Dendritic cell treated with granulocyte-macrophage colony-stimulating factor and Interleukin-4, amounts not matched to agents 40 ng/mL and 50 ng/mL, for 4 days (primary cell): Measurements from ENCODE around the gene ODAPH.
"Not testable (repeated sequence)": the region's sequence is repeated elsewhere in the genome, so short reads cannot be mapped to it uniquely, and the experiment has no call there.

Experiments used
- H3K27ac Mint-ChIP-seq: one replicate; pipeline ENCODE4 v1.8.0; 2022; ENCODE audit warnings: mild to moderate bottlenecking, mixed read lengths
- H3K27me3 Mint-ChIP-seq: one replicate; pipeline ENCODE4 v1.8.0; 2022; ENCODE audit warnings: mild to moderate bottlenecking, mixed read lengths
- H3K36me3 Mint-ChIP-seq: one replicate; pipeline ENCODE4 v1.8.0; 2022; ENCODE audit warnings: low read depth, mixed read lengths
- H3K4me1 Mint-ChIP-seq: one replicate; pipeline ENCODE4 v1.8.0; 2022; ENCODE audit warnings: low read depth, mixed read lengths
- H3K4me3 Mint-ChIP-seq: one replicate; pipeline ENCODE4 v1.8.0; 2022; ENCODE audit warnings: mild to moderate bottlenecking, moderate library complexity, mixed read lengths
- H3K9me3 Mint-ChIP-seq: one replicate; pipeline ENCODE4 v1.8.0; 2022; ENCODE audit warnings: mixed read lengths
- intact Hi-C: fragments of 100-400 bp; cut with micrococcal nuclease; formaldehyde crosslinking; loops from one replicate; pipeline ENCODE4 v1.15.0; 2022

ODAPH gene

GRCh38 chr4:75530556-75531322, 25.1 kb upstream of the ODAPH start:
- H3K27me3 Mint-ChIP-seq, result no peaks in the 10 kb centered on the region
- H3K4me3 Mint-ChIP-seq, result no peak overlapping the region
- H3K9me3 Mint-ChIP-seq, result peaks cover 34% of the 10 kb centered on the region
- intact Hi-C loops, result no loop called here
- H3K27ac Mint-ChIP-seq, result no peak overlapping the region
- H3K36me3 Mint-ChIP-seq, result peaks cover 59% of the 10 kb centered on the region
- no peaks in the 10 kb centered on the region for H3K4me1 Mint-ChIP-seq

- intact Hi-C loops, H3K27me3 Mint-ChIP-seq, H3K4me1 Mint-ChIP-seq, H3K27ac Mint-ChIP-seq, H3K4me3 Mint-ChIP-seq: not testable (repeated sequence)
- Mint-ChIP-seq H3K9me3 (peaks cover 38% of the 10 kb centered on the region), H3K36me3 (peaks cover 50% of the 10 kb centered on the region)
These were observed 24.2 kb upstream of the ODAPH start for GRCh38 chr4:75531536-75532143.

GRCh38 chr4:75533339-75533887, 22.5 kb upstream of the ODAPH start:
- H3K4me1 Mint-ChIP-seq, H3K4me3 Mint-ChIP-seq, H3K27ac Mint-ChIP-seq, intact Hi-C loops, H3K27me3 Mint-ChIP-seq: not testable (repeated sequence)
- H3K36me3 Mint-ChIP-seq, result peaks cover 41% of the 10 kb centered on the region
- peaks cover 44% of the 10 kb centered on the region for H3K9me3 Mint-ChIP-seq

GRCh38 chr4:75533926-75534325, 21.9 kb upstream of the ODAPH start:
- H3K27me3 Mint-ChIP-seq, H3K27ac Mint-ChIP-seq, H3K4me1 Mint-ChIP-seq, intact Hi-C loops, H3K4me3 Mint-ChIP-seq: not testable (repeated sequence)
- Mint-ChIP-seq H3K9me3 (peaks cover 44% of the 10 kb centered on the region), H3K36me3 (peaks cover 41% of the 10 kb centered on the region)

DNA sequence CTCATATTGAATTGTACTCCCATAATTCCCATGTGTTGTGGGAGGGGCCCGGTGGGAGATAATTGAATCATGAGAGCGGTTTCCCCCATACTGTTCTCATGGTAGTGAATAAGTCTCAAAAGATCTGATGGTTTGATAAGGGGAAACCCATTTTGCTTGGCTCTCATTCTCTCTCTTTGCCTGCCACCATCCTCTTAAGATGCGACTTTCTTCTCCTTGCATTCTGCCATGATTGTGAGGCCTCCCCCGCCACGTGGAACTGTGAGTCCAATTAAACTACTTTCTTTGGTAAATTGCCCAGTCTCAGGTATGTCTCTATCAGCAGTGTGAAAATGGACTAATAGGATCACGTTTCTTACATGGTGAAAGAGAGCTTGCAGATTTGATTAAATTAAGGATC, 18.6 kb upstream of the ODAPH start:
- H3K4me3 Mint-ChIP-seq, H3K27ac Mint-ChIP-seq, intact Hi-C loops, H3K4me1 Mint-ChIP-seq, H3K27me3 Mint-ChIP-seq: not testable (repeated sequence)
- peaks cover 24% of the 10 kb centered on the region for H3K9me3 Mint-ChIP-seq
- H3K36me3 Mint-ChIP-seq, result peaks cover 13% of the 10 kb centered on the region

GRCh38 chr4:75542824-75543223, 13.0 kb upstream of the ODAPH start:
- peaks cover 9% of the 10 kb centered on the region for H3K36me3 Mint-ChIP-seq
- H3K4me3 Mint-ChIP-seq, result no peak overlapping the region
- no peak overlapping the region for H3K27ac Mint-ChIP-seq
- H3K9me3 Mint-ChIP-seq, result no peaks in the 10 kb centered on the region
- intact Hi-C loops, result no loop called here
- peaks cover 2% of the 10 kb centered on the region for H3K4me1 Mint-ChIP-seq
- H3K27me3 Mint-ChIP-seq, result no peaks in the 10 kb centered on the region

GRCh38 chr4:75544220-75544619, 11.6 kb upstream of the ODAPH start:
- intact Hi-C loops, H3K36me3 Mint-ChIP-seq, H3K9me3 Mint-ChIP-seq, H3K4me1 Mint-ChIP-seq, H3K4me3 Mint-ChIP-seq, H3K27ac Mint-ChIP-seq, H3K27me3 Mint-ChIP-seq: not testable (repeated sequence)

DNA sequence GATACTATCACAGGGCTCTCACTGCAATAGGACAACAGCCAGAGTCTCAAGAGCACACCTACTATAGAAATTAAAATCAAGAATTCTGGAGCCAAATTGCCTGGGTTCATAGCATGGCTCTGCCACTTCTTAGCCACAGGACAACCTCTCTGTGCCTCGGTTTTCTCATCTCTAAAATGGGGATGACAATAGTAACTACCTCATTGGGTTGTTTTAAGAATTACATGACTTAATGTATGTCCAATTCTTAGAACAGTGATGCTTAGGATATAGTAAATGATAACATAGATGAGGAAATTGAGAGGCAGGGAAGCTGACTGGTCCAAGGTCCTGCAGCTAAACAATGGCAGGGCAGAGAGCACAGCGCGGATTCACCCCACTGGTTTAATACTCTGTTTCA, 11.0 kb upstream of the ODAPH start:
- Mint-ChIP-seq H3K27ac (no peak overlapping the region), H3K9me3 (no peaks in the 10 kb centered on the region), H3K4me1 (peaks cover 7% of the 10 kb centered on the region), H3K36me3 (peaks cover 9% of the 10 kb centered on the region), H3K4me3 (no peak overlapping the region), H3K27me3 (no peaks in the 10 kb centered on the region)
- intact Hi-C loops, result no loop called here

DNA sequence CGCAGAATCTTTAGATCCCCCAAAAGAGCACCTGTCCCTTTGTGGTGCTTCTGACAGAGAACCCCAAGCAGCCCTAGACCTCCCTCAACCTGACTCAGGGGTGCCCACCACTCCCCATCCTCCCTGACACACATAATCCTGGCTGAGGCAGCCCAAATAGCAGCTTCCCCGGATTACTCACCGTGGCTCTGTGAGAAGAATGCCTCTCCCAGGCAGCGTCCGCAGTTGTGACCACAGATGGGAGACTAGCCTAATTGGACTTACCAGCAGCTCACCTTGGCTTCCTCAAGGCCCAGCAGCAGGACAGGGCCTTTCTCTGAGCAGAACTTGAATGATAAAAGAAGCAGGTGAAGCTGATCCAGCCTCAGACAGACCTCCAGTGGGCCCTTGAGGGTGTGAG, 10.3 kb upstream of the ODAPH start:
- Mint-ChIP-seq H3K9me3 (no peaks in the 10 kb centered on the region), H3K4me1 (peaks cover 7% of the 10 kb centered on the region), H3K27ac (no peak overlapping the region), H3K4me3 (no peak overlapping the region), H3K27me3 (no peaks in the 10 kb centered on the region), H3K36me3 (peaks cover 9% of the 10 kb centered on the region)
- intact Hi-C loops, result no loop called here

DNA sequence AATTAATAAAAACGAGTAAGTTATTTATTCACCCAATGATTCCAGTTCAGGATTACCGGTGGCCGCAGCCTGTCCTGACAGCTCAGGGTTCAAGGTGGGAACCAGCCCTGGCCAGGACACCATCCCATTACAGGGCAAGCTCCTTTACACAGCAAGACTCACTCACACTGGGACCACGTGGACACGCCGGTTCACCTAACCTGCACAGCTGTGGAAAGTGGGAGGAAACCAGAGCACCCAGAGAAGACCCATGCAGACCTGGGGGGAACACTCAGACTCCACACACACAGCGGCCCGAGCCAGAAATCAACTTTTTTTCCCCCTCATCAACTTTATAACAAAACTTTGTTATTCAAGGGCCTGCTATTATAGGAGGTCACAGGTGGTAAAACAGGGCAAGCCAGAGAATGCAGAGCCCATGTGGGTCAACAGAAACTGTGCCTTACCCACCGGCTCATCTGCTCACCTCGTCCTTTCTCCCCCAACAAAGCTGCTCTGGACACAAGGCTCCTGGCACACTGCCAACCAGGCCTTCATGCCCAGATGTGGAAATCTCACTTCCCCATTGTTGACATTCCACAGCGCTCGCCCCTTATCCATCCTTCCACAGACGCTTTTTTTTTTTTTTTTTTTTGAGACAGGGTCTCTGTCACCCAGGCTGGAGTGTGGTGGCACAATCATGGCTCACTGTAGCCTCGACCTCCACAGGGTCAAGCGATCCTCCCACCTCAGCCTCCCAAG, 8.0 kb upstream of the ODAPH start:
- Mint-ChIP-seq H3K27me3 (no peaks in the 10 kb centered on the region), H3K27ac (no peak overlapping the region), H3K36me3 (peaks cover 9% of the 10 kb centered on the region), H3K4me1 (peaks cover 7% of the 10 kb centered on the region), H3K4me3 (no peak overlapping the region), H3K9me3 (no peaks in the 10 kb centered on the region)
- intact Hi-C loops, result no loop called here

GRCh38 chr4:75549019-75549418, 6.8 kb upstream of the ODAPH start:
- intact Hi-C loops, result no loop called here
- no peak overlapping the region for H3K27ac Mint-ChIP-seq
- peaks cover 9% of the 10 kb centered on the region for H3K36me3 Mint-ChIP-seq
- H3K4me3 Mint-ChIP-seq, result no peak overlapping the region
- no peaks in the 10 kb centered on the region for H3K27me3 Mint-ChIP-seq
- H3K4me1 Mint-ChIP-seq, result peaks cover 7% of the 10 kb centered on the region
- H3K9me3 Mint-ChIP-seq, result no peaks in the 10 kb centered on the region

DNA sequence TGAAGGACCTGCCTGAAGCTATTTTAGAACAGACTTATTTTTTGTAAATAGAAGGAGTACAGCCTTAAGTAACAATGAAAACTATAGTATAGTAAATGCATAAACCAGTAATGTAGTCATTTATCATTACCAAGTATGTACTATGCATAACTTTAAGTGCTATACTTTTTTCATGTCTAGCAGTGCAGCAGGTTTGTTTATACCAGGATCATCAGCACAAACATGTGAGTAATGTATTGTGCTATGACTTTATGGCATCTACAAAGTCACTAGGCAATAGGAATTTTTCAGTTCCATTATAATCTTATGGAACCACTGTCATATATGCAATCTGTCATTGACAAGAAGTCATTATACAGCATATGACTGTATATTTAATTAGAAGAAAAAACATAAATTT, 3.4 kb upstream of the ODAPH start:
- no peak overlapping the region for H3K27ac Mint-ChIP-seq
- H3K4me1 Mint-ChIP-seq, result peaks cover 7% of the 10 kb centered on the region
- no peaks in the 10 kb centered on the region for H3K36me3 Mint-ChIP-seq
- no peaks in the 10 kb centered on the region for H3K9me3 Mint-ChIP-seq
- no peak overlapping the region for H3K4me3 Mint-ChIP-seq
- H3K27me3 Mint-ChIP-seq, result no peaks in the 10 kb centered on the region
- intact Hi-C loops, result no loop called here

GRCh38 chr4:75557696-75558095, 1.8 kb downstream of the ODAPH start:
- peaks cover 6% of the 10 kb centered on the region for H3K4me1 Mint-ChIP-seq
- intact Hi-C loops, result no loop called here
- no peaks in the 10 kb centered on the region for H3K27me3 Mint-ChIP-seq
- no peaks in the 10 kb centered on the region for H3K36me3 Mint-ChIP-seq
- no peak overlapping the region for H3K4me3 Mint-ChIP-seq
- no peak overlapping the region for H3K27ac Mint-ChIP-seq
- no peaks in the 10 kb centered on the region for H3K9me3 Mint-ChIP-seq

DNA sequence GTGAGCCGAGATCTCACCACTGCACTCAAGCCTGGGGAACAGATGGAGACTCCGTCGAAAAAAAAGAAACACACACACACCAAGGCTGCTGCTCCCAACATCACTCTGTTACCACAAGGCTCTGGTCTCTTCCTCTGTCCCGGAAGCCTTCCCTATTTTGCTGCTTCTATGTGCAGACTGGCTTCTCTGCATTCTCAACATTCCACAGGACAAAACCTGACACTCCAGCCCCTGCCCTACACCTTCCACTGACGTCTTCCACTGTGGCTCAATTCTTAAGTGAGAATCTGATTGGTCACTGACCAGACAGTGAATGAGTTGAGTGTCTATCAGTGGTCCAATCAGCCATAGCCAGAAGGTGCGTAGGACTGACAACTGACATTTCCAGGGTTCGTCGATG, 5.9 kb downstream of the ODAPH start:
- Mint-ChIP-seq H3K36me3 (no peaks in the 10 kb centered on the region), H3K27me3 (no peaks in the 10 kb centered on the region), H3K4me1 (peaks cover 20% of the 10 kb centered on the region), H3K4me3 (no peak overlapping the region), H3K9me3 (no peaks in the 10 kb centered on the region), H3K27ac (no peak overlapping the region)
- intact Hi-C loops, result no loop called here
